HG03558 (cell line): ENCODE data around the gene HSPA1B.

ENCODE experiments used
- ATAC-seq: cut with Tn5 transposase; IDR thresholded peaks from one replicate; pipeline ENCODE4 v1.9.1; 2021; ENCODE audit warnings: moderate number of reproducible peaks; ENCODE audit not compliant: unreplicated experiment; ENCODE audit errors: extremely low read depth

Gene HSPA1B

GRCh38 chr6:31876357-31876756 lies 48.8 kb downstream of the HSPA1B start:
- ATAC-seq: no peak

DNA sequence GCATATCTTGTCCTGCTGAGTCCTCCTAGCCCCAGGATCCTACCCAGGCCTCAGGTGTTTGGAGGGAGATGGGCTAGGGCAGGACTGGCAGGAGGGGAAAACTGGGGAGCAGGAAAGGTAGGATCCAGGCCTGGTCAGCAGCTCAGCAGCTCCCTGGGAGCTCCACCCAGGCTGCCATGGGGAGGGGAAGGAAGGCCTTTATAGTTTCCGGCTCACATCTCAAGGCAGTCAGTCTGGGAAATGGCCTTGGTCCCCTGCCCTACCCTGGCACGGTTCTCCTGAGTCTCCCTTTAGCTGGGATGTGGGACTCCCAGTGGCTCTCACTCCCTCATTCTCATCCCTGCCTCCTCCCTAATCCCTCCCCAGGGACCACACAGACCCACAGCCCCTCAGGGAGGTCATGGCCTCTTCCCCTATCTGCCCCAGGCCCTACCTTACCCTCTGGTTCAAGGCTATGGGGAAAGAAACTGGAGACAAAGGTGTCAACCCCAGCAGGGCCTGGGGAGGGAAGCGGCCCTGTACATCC lies 49.6 kb downstream of the HSPA1B start:
- no peak for ATAC-seq

- ATAC-seq: no peak
Measured at GRCh38 chr6:31877651-31878161, 50.2 kb downstream of the HSPA1B start.

DNA sequence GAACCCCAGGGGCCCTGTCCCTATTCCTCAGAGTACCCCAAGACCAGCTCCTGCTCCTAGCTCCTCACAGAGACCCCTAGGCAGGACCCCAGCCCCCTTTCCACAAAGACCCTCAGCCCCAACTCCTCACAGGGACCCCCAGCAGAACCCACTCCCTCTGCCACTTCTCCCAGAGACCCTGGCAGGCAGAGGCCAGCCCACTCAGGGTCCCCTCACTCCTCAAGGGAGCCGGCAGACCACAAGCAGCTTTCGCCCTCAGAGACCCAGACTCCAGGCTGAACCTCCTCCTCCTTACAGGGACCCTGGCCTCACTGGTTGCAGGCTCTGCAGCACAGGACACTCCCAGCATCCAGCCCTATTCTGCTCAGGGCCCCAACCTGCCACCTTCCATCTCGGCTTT lies 50.7 kb downstream of the HSPA1B start:
- no peak for ATAC-seq

- ATAC-seq: no peak
Measured at GRCh38 chr6:31878726-31879125, 51.2 kb downstream of the HSPA1B start, which contains the start of gene SLC44A4. Gene SLC44A4, minus strand, starts transcription at chr6:31878997. Its CDS starts 17 bp downstream, at chr6:31878980.

GRCh38 chr6:31879143-31879542 lies 51.6 kb downstream of the HSPA1B start:
- ATAC-seq: no peak
